Uterus (tissue), 4 donors: ENCODE results near the gene CHMP3. TPM values are rescaled to one million over a fixed set of nuclear protein-coding genes. Genes with fewer than 3 reads are reported as not detected.

Experiments
- DNase-seq, 2 donors: peaks; one replicate each; pipeline ENCODE4 v3.0.0-alpha.2; 2019 to 2020
- H3K27ac ChIP-seq, 2 donors: fragments of 200-600 bp; sonication (generic); 1 replicate in 1 of 2; 2 replicates in 1 of 2; pipeline ENCODE4 v1.5.1; 2016 to 2018
- H3K27me3 ChIP-seq, 2 donors: fragments of 200-600 bp; sonication (generic); one replicate each; pipeline ENCODE4 v1.5.1; 2018 to 2019; ENCODE audit warnings: control low read depth in 1 of 2
- H3K36me3 ChIP-seq, 2 donors: fragments of 200-600 bp; sonication (generic); one replicate each; pipeline ENCODE4 v1.5.1; 2019; ENCODE audit warnings: control low read depth in 1 of 2
- H3K4me1 ChIP-seq, 2 donors: fragments of 200-600 bp; sonication (generic); one replicate each; pipeline ENCODE4 v1.5.1; 2018 to 2019; ENCODE audit warnings: control low read depth in 1 of 2
- H3K4me3 ChIP-seq, 2 donors: fragments of 200-600 bp; sonication (generic); 1 replicate in 1 of 2; 2 replicates in 1 of 2; pipeline ENCODE4 v1.5.1; 2018 to 2019; ENCODE audit warnings: mild to moderate bottlenecking in 1 of 2
- H3K9me3 ChIP-seq, 2 donors: fragments of 200-600 bp; sonication (generic); one replicate each; pipeline ENCODE4 v1.5.1; 2019; ENCODE audit warnings: control low read depth in 1 of 2
- POLR2A ChIP-seq, 2 donors: fragments of 450-650 bp; IDR thresholded peaks; one replicate each; pipeline ENCODE4 v1.6.1; 2016; ENCODE audit warnings: antibody characterized with exemption in 2 of 2, mild to moderate bottlenecking in 1 of 2, moderate library complexity in 1 of 2
- intact Hi-C: fragments of 100-400 bp; cut with DNase I; formaldehyde crosslinking; loops from one replicate; pipeline ENCODE4 v1.15.1; 2023; ENCODE audit warnings: low total_unique reads
- total RNA-seq, 4 donors: library from RNA; depleted of rRNA in 3 of 4; stranded (reverse); fragments of >200 nt in 3 of 4; gene quantifications; one replicate each; pipeline versions ENCODE4 v1.1.0 to v1.2.4, GENCODE V29; 2014 to 2023
- TF ChIP-seq, protein P1 (sequence below), 4 experiments: fragments of 200-600 bp in 2 of 4; fragments of 450-650 bp in 2 of 4; sonication (generic) in 2 of 4; IDR thresholded peaks; one replicate each; pipeline ENCODE4 v1.5.1; 2016 to 2019; ENCODE audit warnings: antibody characterized with exemption in 4 of 4, mild to moderate bottlenecking in 2 of 4, moderate library complexity in 1 of 4
- donor health status: DM: yes; HTN: yes; CAD: no.

Gene CHMP3
- total RNA-seq, 4 donors from 2014 or later: 62.4 to 143 (median 94.4) TPM

- Histone ChIP-seq H3K27me3 (no peaks in the 10 kb centered on the region), H3K27ac (no peak overlapping the region), H3K4me1 (no peaks in the 10 kb centered on the region), H3K4me3 (no peak overlapping the region), H3K9me3 (no peaks in the 10 kb centered on the region), H3K36me3 (no peaks in the 10 kb centered on the region)
- DNase-seq: no peak
- TF ChIP-seq, protein P1, sequence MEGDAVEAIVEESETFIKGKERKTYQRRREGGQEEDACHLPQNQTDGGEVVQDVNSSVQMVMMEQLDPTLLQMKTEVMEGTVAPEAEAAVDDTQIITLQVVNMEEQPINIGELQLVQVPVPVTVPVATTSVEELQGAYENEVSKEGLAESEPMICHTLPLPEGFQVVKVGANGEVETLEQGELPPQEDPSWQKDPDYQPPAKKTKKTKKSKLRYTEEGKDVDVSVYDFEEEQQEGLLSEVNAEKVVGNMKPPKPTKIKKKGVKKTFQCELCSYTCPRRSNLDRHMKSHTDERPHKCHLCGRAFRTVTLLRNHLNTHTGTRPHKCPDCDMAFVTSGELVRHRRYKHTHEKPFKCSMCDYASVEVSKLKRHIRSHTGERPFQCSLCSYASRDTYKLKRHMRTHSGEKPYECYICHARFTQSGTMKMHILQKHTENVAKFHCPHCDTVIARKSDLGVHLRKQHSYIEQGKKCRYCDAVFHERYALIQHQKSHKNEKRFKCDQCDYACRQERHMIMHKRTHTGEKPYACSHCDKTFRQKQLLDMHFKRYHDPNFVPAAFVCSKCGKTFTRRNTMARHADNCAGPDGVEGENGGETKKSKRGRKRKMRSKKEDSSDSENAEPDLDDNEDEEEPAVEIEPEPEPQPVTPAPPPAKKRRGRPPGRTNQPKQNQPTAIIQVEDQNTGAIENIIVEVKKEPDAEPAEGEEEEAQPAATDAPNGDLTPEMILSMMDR (IDR thresholded peaks at IDR 0.05): no peak
- TF ChIP-seq POLR2A (IDR thresholded peaks at IDR 0.05): no peak
- intact Hi-C loops: no loop called here
Measured at GRCh38 chr2:86487062-86487461, 76.2 kb downstream of the CHMP3 start.

- no peak for DNase-seq
- intact Hi-C loops: no loop called here
- no peaks in the 10 kb centered on the region for H3K9me3 ChIP-seq
- no peaks in the 10 kb centered on the region for H3K27me3 ChIP-seq
- no peaks in the 10 kb centered on the region for H3K4me1 ChIP-seq
- no peaks in the 10 kb centered on the region for H3K36me3 ChIP-seq
- TF ChIP-seq, protein P1 (IDR thresholded peaks at IDR 0.05): no peak
- no peak for TF ChIP-seq POLR2A (IDR thresholded peaks at IDR 0.05)
- H3K4me3 ChIP-seq: no peak overlapping the region
- H3K27ac ChIP-seq: no peak overlapping the region
Measured at GRCh38 chr2:86485802-86486201, 77.4 kb downstream of the CHMP3 start.

- no peaks in the 10 kb centered on the region for H3K4me1 ChIP-seq
- intact Hi-C loops: no loop called here
- H3K27me3 ChIP-seq: no peaks in the 10 kb centered on the region
- no peak for DNase-seq
- H3K9me3 ChIP-seq: no peaks in the 10 kb centered on the region
- no peak overlapping the region for H3K27ac ChIP-seq
- no peak overlapping the region for H3K4me3 ChIP-seq
- TF ChIP-seq POLR2A (IDR thresholded peaks at IDR 0.05): no peak
- TF ChIP-seq, protein P1 (IDR thresholded peaks at IDR 0.05): no peak
- no peaks in the 10 kb centered on the region for H3K36me3 ChIP-seq
Measured at GRCh38 chr2:86485103-86485502, 78.1 kb downstream of the CHMP3 start.

DNA sequence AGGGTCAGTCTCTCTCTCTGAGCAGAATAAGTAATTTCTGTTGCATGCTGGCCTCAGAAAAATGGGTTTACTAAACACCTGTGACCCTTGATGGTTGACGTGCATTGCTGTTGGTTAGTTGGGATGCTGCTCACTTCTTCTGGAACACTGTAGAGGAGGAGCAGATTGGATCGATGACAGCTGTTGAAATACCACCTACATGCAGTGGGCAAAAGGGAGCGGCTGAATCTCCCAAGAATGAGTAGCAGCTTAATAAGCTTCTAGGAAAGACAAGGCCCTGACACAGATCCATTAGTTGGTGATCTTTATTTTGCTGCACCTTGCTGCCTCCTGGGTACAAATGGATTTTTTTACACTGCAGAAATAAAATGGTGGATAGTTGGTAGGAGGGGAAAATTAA lies 78.9 kb downstream of the CHMP3 start:
- H3K4me3 ChIP-seq: no peak overlapping the region
- DNase-seq: no peak
- no peaks in the 10 kb centered on the region for H3K4me1 ChIP-seq
- intact Hi-C loops: no loop called here
- no peak for TF ChIP-seq POLR2A (IDR thresholded peaks at IDR 0.05)
- TF ChIP-seq, protein P1 (IDR thresholded peaks at IDR 0.05): no peak
- H3K36me3 ChIP-seq: no peaks in the 10 kb centered on the region
- H3K27me3 ChIP-seq: no peaks in the 10 kb centered on the region
- no peak overlapping the region for H3K27ac ChIP-seq
- no peaks in the 10 kb centered on the region for H3K9me3 ChIP-seq

DNA sequence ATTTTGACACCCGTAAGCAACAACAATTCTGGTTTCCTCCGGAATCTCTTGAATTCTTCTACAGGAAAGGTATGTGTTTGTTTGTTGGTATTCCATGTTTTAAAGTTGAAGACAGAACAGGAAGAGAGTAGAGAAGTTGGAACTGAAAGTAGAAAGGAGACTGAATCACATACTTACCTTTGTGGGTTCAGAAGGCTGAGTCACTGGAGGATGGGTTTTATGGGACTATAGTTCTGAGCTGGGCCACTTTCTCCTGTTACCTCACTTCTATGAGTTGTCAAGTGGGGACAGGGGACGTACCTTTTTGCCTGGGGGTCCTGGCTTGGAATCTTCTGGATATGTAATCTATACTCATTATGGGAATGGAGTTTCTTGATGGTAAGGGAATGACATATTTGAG lies 81.2 kb downstream of the CHMP3 start:
- no peaks in the 10 kb centered on the region for H3K27me3 ChIP-seq
- TF ChIP-seq POLR2A (IDR thresholded peaks at IDR 0.05): no peak
- TF ChIP-seq, protein P1 (IDR thresholded peaks at IDR 0.05): no peak
- no peak overlapping the region for H3K4me3 ChIP-seq
- intact Hi-C loops: no loop called here
- H3K27ac ChIP-seq: peak overlapping the region in 1 of 2 donors; percentile 35
- H3K36me3 ChIP-seq: no peaks in the 10 kb centered on the region
- DNase-seq: no peak
- no peaks in the 10 kb centered on the region for H3K4me1 ChIP-seq
- H3K9me3 ChIP-seq: no peaks in the 10 kb centered on the region
